K562 (cell line): ENCODE measurements around the gene KPNA3. TPM values are rescaled to one million over a fixed set of nuclear protein-coding genes. Genes with fewer than 3 reads are reported as not detected.

Source experiments
- ATAC-seq: fragments of 200-7000 bp; cut with Tn5 transposase; 3 replicates; pipeline ENCODE4 v1.9.1; 2020; ENCODE audit warnings: moderate library complexity
- BruUV-seq: library from RNA; stranded (reverse); fragments of 400-500 nt; replicated peaks from 2 replicates; lab custom pipeline; 2021; lab: Mats Ljungman, UMichigan
- CTCF ChIA-PET: fragments of 300-600 bp; formaldehyde crosslinking; extraction: SDS; loops from one replicate; lab custom pipeline; 2021; ENCODE audit warnings: low intra/inter-chr PET ratio; lab: Yijun Ruan, JAX
- POLR2A ChIA-PET: fragments of 300-600, 350-650 bp; sonication (Branson Sonifier 250); formaldehyde crosslinking; extraction: SDS; loops from one replicate; lab custom pipeline; 2021; ENCODE audit warnings: antibody characterized with exemption, inconsistent platforms; lab: Yijun Ruan, JAX
- DNase-seq, 4 experiments: peaks; one replicate each; pipeline versions ENCODE4 v3.0.0 to v3.0.0-alpha.2; 2011 to 2018; ENCODE audit warnings: low spot score in 3 of 4, mixed read lengths in 3 of 4; ENCODE audit errors: extremely low read depth in 1 of 4
- FAIRE-seq: peaks from 2 replicates; lab custom pipeline; 2011; peaks lifted over from hg19 to GRCh38; lab: Jason Lieb, UNC
- H2AFZ ChIP-seq: 2 replicates; pipeline ENCODE4 v1.6.0; 2011; ENCODE audit warnings: low read depth, low read length, control low read depth, inconsistent platforms
- H3K27ac ChIP-seq: fragments of 200-600 bp; 3 replicates; pipeline ENCODE4 v1.8.0; 2011; ENCODE audit warnings: low read depth, mild to moderate bottlenecking, control low read depth, inconsistent platforms, low read length, moderate library complexity, mixed read lengths; ENCODE audit errors: extremely low read depth
- H3K27me3 ChIP-seq, 2 experiments: fragments of 300-600 bp in 1 of 2; 2 replicates in 1 of 2; 3 replicates in 1 of 2; pipeline versions ENCODE4 v1.6.0 to v1.8.0; 2011; ENCODE audit warnings: inconsistent platforms in 2 of 2, low read length in 2 of 2, mild to moderate bottlenecking in 1 of 2, mixed read lengths in 1 of 2, moderate library complexity in 1 of 2; ENCODE audit not compliant: control insufficient read depth in 2 of 2, insufficient read depth in 2 of 2
- H3K36me3 ChIP-seq: fragments of 300-600 bp; 3 replicates; pipeline ENCODE4 v1.8.0; 2011; ENCODE audit warnings: mild to moderate bottlenecking, low read length, inconsistent platforms; ENCODE audit not compliant: control insufficient read depth, insufficient read depth
- H3K4me1 ChIP-seq, 2 experiments: fragments of 200-600 bp in 1 of 2; replicated peaks in 1 of 2; 2 replicates in 1 of 2; 3 replicates in 1 of 2; pipeline versions ENCODE4 v1.5.1 to v1.8.0; 2011; ENCODE audit warnings: inconsistent platforms in 2 of 2, low read length in 2 of 2, mild to moderate bottlenecking in 1 of 2, mixed read lengths in 1 of 2, moderate library complexity in 1 of 2; ENCODE audit not compliant: control insufficient read depth in 2 of 2, insufficient read depth in 2 of 2
- H3K4me2 ChIP-seq: 2 replicates; pipeline ENCODE4 v1.6.1; 2011; ENCODE audit warnings: low read length, control low read depth, inconsistent platforms, mixed read lengths; ENCODE audit not compliant: insufficient read depth
- H3K4me3 ChIP-seq: fragments of 200-600 bp; sonication (generic), shearing (Covaris generic); 2 replicates; pipeline ENCODE4 v1.5.1; 2016; ENCODE audit warnings: control low read depth, inconsistent platforms
- H3K79me2 ChIP-seq: fragments of 200-600 bp; 3 replicates; pipeline ENCODE4 v1.8.0; 2011; ENCODE audit warnings: low read length, inconsistent platforms; ENCODE audit not compliant: control insufficient read depth, insufficient read depth
- H3K9ac ChIP-seq, 2 experiments: 2 replicates each; pipeline versions ENCODE4 v1.6.0 to v1.6.1; 2011; ENCODE audit warnings: low read depth in 2 of 2, low read length in 2 of 2, control low read depth in 1 of 2, inconsistent platforms in 1 of 2, mild to moderate bottlenecking in 1 of 2, mixed read lengths in 1 of 2; ENCODE audit not compliant: insufficient read depth in 1 of 2
- H3K9me1 ChIP-seq: one replicate; pipeline ENCODE4 v1.6.0; 2011; ENCODE audit warnings: inconsistent platforms, mild to moderate bottlenecking, low read length, moderate library complexity; ENCODE audit not compliant: control insufficient read depth, insufficient read depth
- H3K9me3 ChIP-seq: replicated peaks from 2 replicates; pipeline ENCODE4 v1.5.1; 2011; ENCODE audit warnings: low read depth, low read length, inconsistent platforms; ENCODE audit not compliant: control insufficient read depth, insufficient read depth
- H4K20me1 ChIP-seq: replicated peaks from 2 replicates; pipeline ENCODE4 v1.6.1; 2011; ENCODE audit warnings: low read length, inconsistent platforms, mixed read lengths; ENCODE audit not compliant: control insufficient read depth, insufficient read depth
- CREM ChIP-seq: IDR thresholded peaks from 2 replicates; pipeline ENCODE4 v1.6.1; 2014; ENCODE audit warnings: antibody characterized with exemption, low read depth
- DEAF1 ChIP-seq: fragments of 450-650 bp; formaldehyde crosslinking; IDR thresholded peaks from 2 replicates; pipeline ENCODE4 v1.4.0; 2020; ENCODE audit warnings: mild to moderate bottlenecking, moderate library complexity
- MAZ ChIP-seq, 2 experiments: fragments of 450-650 bp in 1 of 2; sonication (generic) in 1 of 2; formaldehyde crosslinking; IDR thresholded peaks in 1 of 2; conservative IDR thresholded peaks in 1 of 2; 2 replicates each; pipeline versions ENCODE4 v1.4.0 to v1.5.0; 2020; ENCODE audit warnings: mild to moderate bottlenecking in 1 of 2, missing genetic modification reagents in 1 of 2
- MED1 ChIP-seq: sonication (generic); formaldehyde crosslinking; IDR thresholded peaks from 2 replicates; pipeline ENCODE4 v1.8.1; 2023; ENCODE audit warnings: missing genetic modification reagents, borderline replicate concordance
- MIER1 ChIP-seq: fragments of 450-650 bp; IDR thresholded peaks from 2 replicates; pipeline ENCODE4 v1.6.1; 2016; ENCODE audit warnings: antibody characterized with exemption, mild to moderate bottlenecking, low read depth
- RAD21 ChIP-seq, 2 experiments: fragments of 250-450 bp in 1 of 2; fragments of 450-650 bp in 1 of 2; sonication (Bioruptor Pico) in 1 of 2; formaldehyde crosslinking in 1 of 2; IDR thresholded peaks in 1 of 2; conservative IDR thresholded peaks in 1 of 2; 2 replicates each; pipeline versions ENCODE4 v1.4.0 to v1.8.0; 2020 to 2022; ENCODE audit warnings: mild to moderate bottlenecking in 2 of 2, moderate library complexity in 1 of 2
- RBM14 ChIP-seq: fragments of 200-400 bp; formaldehyde crosslinking; IDR thresholded peaks from 2 replicates; pipeline ENCODE4 v1.6.1; 2018; ENCODE audit warnings: low read depth, mild to moderate bottlenecking, low read length, moderate library complexity, borderline replicate concordance; ENCODE audit not compliant: insufficient read depth
- STAG1 ChIP-seq: sonication (generic); formaldehyde crosslinking; IDR thresholded peaks from 2 replicates; pipeline ENCODE4 v1.5.0; 2020; ENCODE audit warnings: missing genetic modification reagents, borderline replicate concordance
- WGBS: fragments of 100-300 bp; shearing (Covaris generic); methylation state at CpG from one replicate; pipeline ENCODE4 v1.1.6; 2016; ENCODE audit warnings: low coverage, mixed read lengths; ENCODE audit not compliant: insufficient coverage; ENCODE audit errors: missing lambda C conversion rate; 5-methylcytosine and 5-hydroxymethylcytosine counted together
- in situ Hi-C: fragments of 300-500 bp; cut with MboI; formaldehyde crosslinking; loops from 4 replicates; pipeline ENCODE4 v1.15.0; 2018; ENCODE audit warnings: inconsistent platforms, mixed read lengths
- intact Hi-C: fragments of 100-400 bp; cut with micrococcal nuclease; formaldehyde crosslinking; loops from 2 replicates; pipeline ENCODE4 v1.14.2; 2022
- polyA plus RNA-seq, 8 experiments: library from polyadenylated mRNA; depleted of rRNA in 4 of 8; stranded (reverse) in 5 of 8; unstranded in 3 of 8; fragments of >200 nt; fragmentation: Nextera tagmentation in 2 of 8; fragmentation: Illumina TruSeq in 1 of 8; extraction: Ambion mirVana in 2 of 8; extraction: Trizol in 1 of 8; gene quantifications; 2 replicates each; pipeline versions ENCODE4 v1.2.1 to v1.2.3, GENCODE V29; 2011 to 2014; ENCODE audit warnings: inconsistent platforms in 1 of 8, missing spikeins in 1 of 8
- total RNA-seq, 7 experiments: library from RNA; depleted of rRNA in 6 of 7; stranded (reverse); fragments of >200 nt in 6 of 7; fragmentation: Illumina TruSeq in 2 of 7; extraction: Trizol in 2 of 7; gene quantifications; 2 replicates each; pipeline versions ENCODE4 v1.2.1 to v1.2.3, GENCODE V29; 2011 to 2021; ENCODE audit warnings: low replicate concordance in 1 of 7

Gene KPNA3
- total and polyA plus RNA-seq, 9 of the 15 experiments (the other 6 are each of a cell fraction or from before 2014, with no cell fraction given): 8.5 to 23.4 (median 15.7) TPM

DNA sequence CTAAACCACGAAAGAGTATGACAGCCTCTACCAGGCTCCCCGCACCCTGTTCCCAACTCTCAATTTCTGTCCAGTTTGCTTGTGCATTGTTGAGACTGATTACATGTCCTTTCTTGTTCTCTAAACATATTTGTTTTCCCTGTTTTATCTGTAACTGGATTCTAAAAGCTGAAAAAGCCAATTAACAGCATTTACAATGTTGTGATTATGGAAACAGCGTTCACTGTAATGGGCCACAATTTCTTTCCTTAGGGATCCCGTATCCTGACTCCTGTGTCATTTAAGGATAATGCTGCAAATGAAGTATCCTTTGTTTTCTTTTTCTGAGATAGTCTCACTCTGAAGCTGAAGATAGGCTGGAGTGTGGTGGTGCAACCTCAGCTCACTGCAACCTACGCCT lies 121.7 kb downstream of the KPNA3 start:
- Histone ChIP-seq H3K27me3 (no peaks in the 10 kb centered on the region), H3K4me2 (no peak overlapping the region), H3K36me3 (peaks cover 22% of the 10 kb centered on the region; the same call in 2 of the 3 replicates), H4K20me1 (no peaks in the 10 kb centered on the region), H3K9ac (no peak overlapping the region), H2AFZ (no peak overlapping the region), H3K4me3 (no peak overlapping the region), H3K79me2 (no peaks in the 10 kb centered on the region; the same call in 2 of the 3 replicates), H3K9me1 (no peaks in the 10 kb centered on the region), H3K27ac (no peak overlapping the region)
- in situ Hi-C loops (loop anchor here (25.0 kb wide), 1 partner anchor 1391 kb away; no protein-coding TSS in a partner anchor), intact Hi-C loops (loop anchor here (5.0 kb wide), 1 partner anchor 121 kb away; the partner anchor contains the start of gene KPNA3)
- DNase-seq: no peak
- POLR2A ChIA-PET: no interaction called here
- CTCF ChIA-PET: interaction anchor here (0.8 kb wide), 1 partner anchor 178 kb away, joined by 3 read pairs; no protein-coding TSS in a partner anchor
- ATAC-seq: no peak
- 98% methylated on average over 4 of the region's 5 CpGs for WGBS
- no TSS peak for BruUV-seq
- FAIRE-seq: no peak
- no peak for TF ChIP-seq MED1 (CRISPR knock-in tag)
- TF ChIP-seq MAZ (CRISPR knock-in tag; conservative IDR thresholded peaks at IDR 0.05 in 1 of 2, IDR thresholded peaks at IDR 0.05 in 1 of 2): no peak
- no peak for TF ChIP-seq MIER1
- TF ChIP-seq, all 486 proteins: peak for 0
- H3K9me3 ChIP-seq: no peaks in the 10 kb centered on the region
- H3K4me1 ChIP-seq: no peaks in the 10 kb centered on the region

DNA sequence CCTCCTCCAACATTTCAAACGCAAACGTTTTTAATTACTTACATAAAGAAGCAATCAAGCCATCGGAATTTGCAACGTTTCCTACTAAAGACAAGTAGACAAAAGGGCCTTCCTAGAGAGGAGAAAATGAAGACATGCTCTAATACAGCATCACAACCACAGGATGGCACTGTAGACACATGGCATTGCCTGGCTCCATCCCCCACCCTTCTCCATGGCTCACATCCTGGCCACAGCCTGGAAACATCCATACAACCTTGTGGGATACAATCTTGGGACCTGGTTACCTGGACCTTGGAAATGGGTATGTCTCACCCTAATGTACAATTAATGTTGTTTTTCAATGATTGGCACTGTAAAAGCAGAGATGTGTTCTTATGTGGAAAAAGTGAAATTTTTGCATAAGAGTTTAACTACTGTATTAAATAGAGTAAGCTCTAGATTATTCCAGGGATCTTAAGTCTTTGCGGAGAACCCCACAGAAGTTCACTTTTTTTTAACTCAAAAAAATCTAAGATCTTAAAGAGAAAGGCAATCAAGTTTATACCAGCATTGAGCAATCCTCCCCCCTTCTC lies 122.7 kb downstream of the KPNA3 start:
- Histone ChIP-seq H3K9ac (no peak overlapping the region), H3K9me3 (no peaks in the 10 kb centered on the region), H3K79me2 (no peaks in the 10 kb centered on the region; the same call in 2 of the 3 replicates), H3K36me3 (peaks cover 16% of the 10 kb centered on the region; the same call in 2 of the 3 replicates), H3K4me1 (no peaks in the 10 kb centered on the region), H4K20me1 (no peaks in the 10 kb centered on the region), H2AFZ (no peak overlapping the region), H3K9me1 (no peaks in the 10 kb centered on the region), H3K27ac (no peak overlapping the region), H3K4me3 (no peak overlapping the region), H3K4me2 (no peak overlapping the region), H3K27me3 (no peaks in the 10 kb centered on the region)
- peak; percentile 15 for FAIRE-seq
- no TSS peak for BruUV-seq
- intact Hi-C loops (loop anchor here (1.0 to 5.0 kb wide), 2 partner anchors 122 to 178 kb away; partner anchors contain the start of gene KPNA3), in situ Hi-C loops (loop anchor here (25.0 kb wide), 1 partner anchor 1392 kb away; no protein-coding TSS in a partner anchor)
- ChIA-PET POLR2A (no interaction called here), CTCF (interaction anchor here (0.7 to 0.9 kb wide), 4 partner anchors 175 to 1401 kb away, joined by 3 read pairs; no protein-coding TSS in a partner anchor)
- ATAC-seq: peak; percentile 94
- WGBS: 72% methylated on average over 5 of the region's 5 CpGs
- DNase-seq: peak; percentile 40 to 57 (median 49)
- TF ChIP-seq STAG1 (CRISPR knock-in tag): peak; percentile 43; the same call in 1 of the 2 replicates
- TF ChIP-seq RAD21 (CRISPR knock-in tag; conservative IDR thresholded peaks at IDR 0.05 in 1 of 2, IDR thresholded peaks at IDR 0.05 in 1 of 2): peak; percentile 76 to 80
- TF ChIP-seq MAZ (CRISPR knock-in tag; conservative IDR thresholded peaks at IDR 0.05 in 1 of 2, IDR thresholded peaks at IDR 0.05 in 1 of 2): 0 out of 4 replicates have a peak, but pooled peaks of 1 of the 2 experiments have one; percentile 18
- peak; percentile 60 for TF ChIP-seq DEAF1 (CRISPR knock-in tag)
- no peak for TF ChIP-seq RBM14
- 0 out of 2 replicates have a peak, but pooled peaks have one; percentile 30 for TF ChIP-seq CREM
